Measurements from ENCODE around the gene KCNIP4. TPM values are rescaled to one million over a fixed set of nuclear protein-coding genes. Genes with fewer than 3 reads are reported as not detected.
A peak's percentile ranks its signal among the peaks of the same experiment; 100 is the strongest.

KCNIP4 gene
- total RNA-seq, 1 donor from 2014 or later, result 0.53 TPM

DNA sequence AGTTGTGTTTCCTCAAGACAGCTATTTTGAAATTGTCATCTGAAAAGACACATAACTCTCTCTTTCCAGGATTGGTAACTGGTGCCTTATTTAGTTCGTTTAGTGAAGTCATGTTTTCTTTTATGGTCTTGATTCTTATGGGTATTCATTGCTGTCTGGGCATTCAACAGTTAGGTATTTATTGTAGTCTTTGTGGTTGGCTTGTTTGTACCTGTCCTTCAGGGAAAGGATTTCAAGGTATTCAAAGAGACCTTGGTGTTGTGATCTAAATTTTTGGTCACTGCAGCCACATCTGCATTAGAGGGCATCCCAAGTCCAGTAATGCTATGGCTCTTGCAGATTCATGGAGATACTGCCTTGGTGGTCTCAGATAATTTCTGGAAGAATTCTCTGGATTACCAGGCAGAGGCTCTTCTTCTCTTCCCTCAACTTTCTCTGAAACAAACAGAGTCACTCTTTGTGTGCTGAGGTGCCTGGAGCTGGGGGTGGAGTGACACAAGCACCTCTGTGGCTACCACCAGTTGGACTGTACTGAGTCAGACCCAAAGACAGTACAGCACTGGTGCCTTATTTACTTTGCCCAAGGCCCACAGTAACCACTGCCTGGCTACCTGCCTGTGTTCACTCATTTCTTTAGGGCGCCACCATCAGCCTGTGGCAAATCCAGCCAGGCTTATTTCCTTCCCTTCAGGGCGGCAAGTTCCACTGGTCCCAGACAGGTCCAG is 620.4 kb downstream of the KCNIP4 start:
- no peak overlapping the region for H3K4me3 ChIP-seq (ENCODE audit: low read depth, low read length)
- H3K27me3 ChIP-seq (ENCODE audit: control insufficient read depth, insufficient read depth, low read length), result no peaks in the 10 kb centered on the region
- TF ChIP-seq, protein P1, sequence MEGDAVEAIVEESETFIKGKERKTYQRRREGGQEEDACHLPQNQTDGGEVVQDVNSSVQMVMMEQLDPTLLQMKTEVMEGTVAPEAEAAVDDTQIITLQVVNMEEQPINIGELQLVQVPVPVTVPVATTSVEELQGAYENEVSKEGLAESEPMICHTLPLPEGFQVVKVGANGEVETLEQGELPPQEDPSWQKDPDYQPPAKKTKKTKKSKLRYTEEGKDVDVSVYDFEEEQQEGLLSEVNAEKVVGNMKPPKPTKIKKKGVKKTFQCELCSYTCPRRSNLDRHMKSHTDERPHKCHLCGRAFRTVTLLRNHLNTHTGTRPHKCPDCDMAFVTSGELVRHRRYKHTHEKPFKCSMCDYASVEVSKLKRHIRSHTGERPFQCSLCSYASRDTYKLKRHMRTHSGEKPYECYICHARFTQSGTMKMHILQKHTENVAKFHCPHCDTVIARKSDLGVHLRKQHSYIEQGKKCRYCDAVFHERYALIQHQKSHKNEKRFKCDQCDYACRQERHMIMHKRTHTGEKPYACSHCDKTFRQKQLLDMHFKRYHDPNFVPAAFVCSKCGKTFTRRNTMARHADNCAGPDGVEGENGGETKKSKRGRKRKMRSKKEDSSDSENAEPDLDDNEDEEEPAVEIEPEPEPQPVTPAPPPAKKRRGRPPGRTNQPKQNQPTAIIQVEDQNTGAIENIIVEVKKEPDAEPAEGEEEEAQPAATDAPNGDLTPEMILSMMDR (IDR thresholded peaks at IDR 0.05; ENCODE audit: insufficient read depth, low read length, severe bottlenecking), result no peak
- DNase-seq (ENCODE audit: low read depth), result peak; percentile 12
- FAIRE-seq, result no peak
- H3K36me3 ChIP-seq (ENCODE audit: control insufficient read depth, insufficient read depth, low read length), result no peaks in the 10 kb centered on the region

DNA sequence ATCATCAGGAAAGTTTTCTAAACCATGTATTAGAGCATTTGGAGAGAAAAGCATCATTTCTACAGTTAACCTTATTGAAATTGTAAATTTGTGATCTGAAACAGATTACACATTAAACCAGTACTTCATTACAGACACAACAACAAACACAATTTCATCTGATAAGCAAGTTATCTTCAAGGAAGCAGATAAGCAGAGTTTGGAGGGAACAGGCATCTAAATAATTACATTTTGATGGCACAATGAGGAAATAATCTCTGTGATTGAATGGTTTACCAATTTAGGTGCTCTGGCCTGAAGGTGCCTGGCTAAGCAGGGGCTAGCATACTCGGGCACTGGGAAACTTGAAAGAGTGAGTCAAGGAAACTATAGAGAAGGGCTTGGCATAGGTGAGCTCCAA is 628.5 kb downstream of the KCNIP4 start:
- TF ChIP-seq, protein P1 (IDR thresholded peaks at IDR 0.05; ENCODE audit: insufficient read depth, low read length, severe bottlenecking), result no peak
- H3K4me3 ChIP-seq (ENCODE audit: low read depth, low read length), result no peak overlapping the region
- DNase-seq (ENCODE audit: low read depth), result no peak
- H3K36me3 ChIP-seq (ENCODE audit: control insufficient read depth, insufficient read depth, low read length), result no peaks in the 10 kb centered on the region
- FAIRE-seq, result no peak
- no peaks in the 10 kb centered on the region for H3K27me3 ChIP-seq (ENCODE audit: control insufficient read depth, insufficient read depth, low read length)

DNA sequence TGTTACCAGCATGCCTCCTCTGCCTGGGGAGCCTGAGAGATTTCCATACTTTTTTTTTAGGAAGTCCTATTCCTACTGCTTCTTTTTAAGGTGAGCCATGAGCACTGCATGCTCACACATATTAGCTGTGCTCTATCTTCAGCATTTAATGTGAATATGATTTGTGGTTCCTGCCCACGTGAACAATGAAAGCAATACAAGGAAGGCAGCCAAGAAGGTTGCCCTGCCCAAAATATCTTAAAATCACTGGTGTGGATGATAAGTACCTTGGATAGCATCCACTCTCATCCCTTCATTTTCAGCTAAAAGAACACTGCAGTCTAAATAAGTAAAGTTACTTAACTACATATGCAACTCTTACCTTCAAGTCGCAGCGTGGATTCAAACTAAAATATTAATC is 640.9 kb downstream of the KCNIP4 start:
- Histone ChIP-seq H3K36me3 (ENCODE audit: control insufficient read depth, insufficient read depth, low read length) (no peaks in the 10 kb centered on the region), H3K27me3 (ENCODE audit: control insufficient read depth, insufficient read depth, low read length) (no peaks in the 10 kb centered on the region), H3K4me3 (ENCODE audit: low read depth, low read length) (no peak overlapping the region)
- TF ChIP-seq, protein P1 (IDR thresholded peaks at IDR 0.05; ENCODE audit: insufficient read depth, low read length, severe bottlenecking), result no peak
- no peak for DNase-seq (ENCODE audit: low read depth)
- no peak for FAIRE-seq

DNA sequence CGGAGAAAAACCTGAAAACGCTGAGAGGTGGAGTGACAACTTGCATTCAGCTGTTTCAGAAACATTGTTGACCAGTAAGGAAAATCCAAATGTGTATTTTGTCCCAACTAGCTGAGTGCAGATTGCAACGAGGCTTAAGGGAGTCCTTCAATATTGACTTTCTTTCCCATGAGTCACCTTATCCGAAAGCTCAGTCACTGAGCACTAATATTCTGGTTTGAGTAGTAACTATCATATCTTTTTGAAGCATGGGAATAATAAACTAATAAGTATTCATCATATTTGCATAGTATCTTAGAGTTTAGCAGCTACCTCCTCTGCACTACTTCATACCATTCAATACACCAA is 644.1 kb downstream of the KCNIP4 start:
- no peaks in the 10 kb centered on the region for H3K27me3 ChIP-seq (ENCODE audit: control insufficient read depth, insufficient read depth, low read length)
- FAIRE-seq (no peak), DNase-seq (ENCODE audit: low read depth) (peak; percentile 15)
- no peaks in the 10 kb centered on the region for H3K36me3 ChIP-seq (ENCODE audit: control insufficient read depth, insufficient read depth, low read length)
- TF ChIP-seq, protein P1 (IDR thresholded peaks at IDR 0.05; ENCODE audit: insufficient read depth, low read length, severe bottlenecking), result no peak
- no peak overlapping the region for H3K4me3 ChIP-seq (ENCODE audit: low read depth, low read length)

DNA sequence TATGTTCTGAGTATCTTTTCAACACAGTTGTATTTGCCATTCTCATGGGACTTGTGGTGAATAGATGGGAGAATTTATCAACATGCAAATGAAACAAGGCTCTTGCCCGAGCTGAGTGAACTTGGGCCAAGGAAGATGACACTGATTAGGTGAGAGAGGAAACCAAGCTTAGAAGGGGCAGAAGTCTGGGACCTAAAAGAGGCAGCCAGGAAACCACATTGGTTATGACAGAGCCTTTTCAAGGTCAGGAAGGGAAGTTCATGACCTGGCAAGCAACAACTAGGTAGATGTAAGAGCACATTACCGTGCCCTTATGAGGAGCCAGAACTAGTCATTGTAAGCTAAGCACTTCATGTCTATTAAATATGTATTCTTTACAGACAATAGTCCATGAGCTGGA is 658.0 kb downstream of the KCNIP4 start:
- no peak overlapping the region for H3K4me3 ChIP-seq (ENCODE audit: low read depth, low read length)
- no peaks in the 10 kb centered on the region for H3K36me3 ChIP-seq (ENCODE audit: control insufficient read depth, insufficient read depth, low read length)
- TF ChIP-seq, protein P1 (IDR thresholded peaks at IDR 0.05; ENCODE audit: insufficient read depth, low read length, severe bottlenecking), result no peak

DNA sequence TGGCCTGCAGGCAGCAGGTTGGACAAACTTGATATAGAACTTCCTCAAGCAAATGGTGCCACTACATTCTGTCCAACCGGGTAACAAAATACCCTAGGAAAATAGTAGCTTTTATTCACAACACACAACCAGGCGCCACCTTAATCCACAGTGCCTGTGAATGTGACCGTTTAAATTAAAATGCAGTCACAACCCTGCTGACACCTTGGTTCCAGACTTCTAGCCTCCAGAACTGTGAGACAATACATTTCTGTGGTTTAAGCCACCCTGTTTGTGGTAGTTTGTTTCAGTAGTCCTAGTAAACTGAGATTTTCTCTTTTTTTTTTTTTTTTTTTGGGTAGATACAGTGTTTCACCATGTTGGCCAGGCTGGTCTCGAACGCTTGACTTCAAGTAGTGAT is 672.5 kb downstream of the KCNIP4 start:
- FAIRE-seq (no peak), DNase-seq (ENCODE audit: low read depth) (no peak)
- Histone ChIP-seq H3K27me3 (ENCODE audit: control insufficient read depth, insufficient read depth, low read length) (no peaks in the 10 kb centered on the region), H3K36me3 (ENCODE audit: control insufficient read depth, insufficient read depth, low read length) (no peaks in the 10 kb centered on the region), H3K4me3 (ENCODE audit: low read depth, low read length) (no peak overlapping the region)
- TF ChIP-seq, protein P1 (IDR thresholded peaks at IDR 0.05; ENCODE audit: insufficient read depth, low read length, severe bottlenecking), result no peak

More for the DNA sequence above, 658.0 kb downstream of the KCNIP4 start:
- FAIRE-seq (no peak), DNase-seq (ENCODE audit: low read depth) (no peak)
- no peaks in the 10 kb centered on the region for H3K27me3 ChIP-seq (ENCODE audit: control insufficient read depth, insufficient read depth, low read length)

Measured in bronchial epithelial cell (primary cell).